MM.1S (cell line): ENCODE measurements around the gene TENM4.

Source experiments
- CTCF ChIP-seq: fragments of 300-600 bp; sonication (generic); IDR thresholded peaks from 2 replicates; pipeline ENCODE4 v1.5.1; 2016; ENCODE audit warnings: antibody characterized with exemption, low read length, mixed read lengths
- EZH2 ChIP-seq: fragments of 300-600 bp; sonication (generic); optimal IDR thresholded peaks from 2 replicates; pipeline ENCODE3; 2017; ENCODE audit warnings: low read depth, mild to moderate bottlenecking, antibody characterized with exemption, low read length, mixed read lengths
- EZH2phosphoT487 ChIP-seq: fragments of 300-600 bp; sonication (generic); IDR thresholded peaks from 2 replicates; pipeline ENCODE4 v1.6.1; 2018; ENCODE audit warnings: antibody characterized with exemption, low read length

GRCh38 chr11:79313530-79313913, 127.3 kb downstream of the TENM4 start:
- TF ChIP-seq CTCF (no peak), EZH2 (no peak), EZH2phosphoT487 (no peak)
